Activated T-cell treated with anti-CD3 and anti-CD28 coated beads, Interleukin-2, amount 50 U/mL, for 72 hours (primary cell): Measurements from ENCODE around the gene MFF. TPM values are rescaled to one million over a fixed set of nuclear protein-coding genes. Genes with fewer than 3 reads are reported as not detected.

Source experiments
- ATAC-seq, 2 donors: fragments of 150-1000 bp; cut with Tn5 transposase; replicated peaks in 1 of 2; 2 replicates each; pipeline ENCODE4 v1.10.0; 2021; ENCODE audit warnings: moderate library complexity in 2 of 2, mild to moderate bottlenecking in 1 of 2
- DNase-seq, 2 donors: peaks; one replicate each; pipeline ENCODE4 v3.0.0; 2021 to 2022; ENCODE audit warnings: mixed read lengths in 1 of 2
- H3K27ac Mint-ChIP-seq: one replicate; pipeline ENCODE4 v1.8.0; 2022; ENCODE audit warnings: mild to moderate bottlenecking, moderate library complexity, mixed read lengths
- H3K27me3 Mint-ChIP-seq: one replicate; pipeline ENCODE4 v1.8.0; 2022; ENCODE audit warnings: low read depth, mixed read lengths
- H3K36me3 Mint-ChIP-seq, 2 donors: one replicate each; pipeline ENCODE4 v1.8.0; 2022; ENCODE audit warnings: mixed read lengths in 2 of 2, mild to moderate bottlenecking in 1 of 2; ENCODE audit not compliant: insufficient read depth in 2 of 2
- H3K4me1 Mint-ChIP-seq: one replicate; pipeline ENCODE4 v1.8.0; 2022; ENCODE audit warnings: low read depth, mixed read lengths
- H3K4me3 Mint-ChIP-seq, 2 donors: one replicate each; pipeline ENCODE4 v1.8.0; 2022; ENCODE audit warnings: mild to moderate bottlenecking in 2 of 2, mixed read lengths in 2 of 2, moderate library complexity in 2 of 2
- H3K9me3 Mint-ChIP-seq, 2 donors: one replicate each; pipeline ENCODE4 v1.8.0; 2022; ENCODE audit warnings: mixed read lengths in 2 of 2
- total RNA-seq, 2 donors: library from RNA; stranded (reverse); gene quantifications; one replicate each; pipeline ENCODE4 v1.2.3, GENCODE V29; 2022

The MFF gene, protein sequence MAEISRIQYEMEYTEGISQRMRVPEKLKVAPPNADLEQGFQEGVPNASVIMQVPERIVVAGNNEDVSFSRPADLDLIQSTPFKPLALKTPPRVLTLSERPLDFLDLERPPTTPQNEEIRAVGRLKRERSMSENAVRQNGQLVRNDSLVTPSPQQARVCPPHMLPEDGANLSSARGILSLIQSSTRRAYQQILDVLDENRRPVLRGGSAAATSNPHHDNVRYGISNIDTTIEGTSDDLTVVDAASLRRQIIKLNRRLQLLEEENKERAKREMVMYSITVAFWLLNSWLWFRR
- total RNA-seq = 10 to 100 TPM; 80.6 to 88.7 TPM

DNA sequence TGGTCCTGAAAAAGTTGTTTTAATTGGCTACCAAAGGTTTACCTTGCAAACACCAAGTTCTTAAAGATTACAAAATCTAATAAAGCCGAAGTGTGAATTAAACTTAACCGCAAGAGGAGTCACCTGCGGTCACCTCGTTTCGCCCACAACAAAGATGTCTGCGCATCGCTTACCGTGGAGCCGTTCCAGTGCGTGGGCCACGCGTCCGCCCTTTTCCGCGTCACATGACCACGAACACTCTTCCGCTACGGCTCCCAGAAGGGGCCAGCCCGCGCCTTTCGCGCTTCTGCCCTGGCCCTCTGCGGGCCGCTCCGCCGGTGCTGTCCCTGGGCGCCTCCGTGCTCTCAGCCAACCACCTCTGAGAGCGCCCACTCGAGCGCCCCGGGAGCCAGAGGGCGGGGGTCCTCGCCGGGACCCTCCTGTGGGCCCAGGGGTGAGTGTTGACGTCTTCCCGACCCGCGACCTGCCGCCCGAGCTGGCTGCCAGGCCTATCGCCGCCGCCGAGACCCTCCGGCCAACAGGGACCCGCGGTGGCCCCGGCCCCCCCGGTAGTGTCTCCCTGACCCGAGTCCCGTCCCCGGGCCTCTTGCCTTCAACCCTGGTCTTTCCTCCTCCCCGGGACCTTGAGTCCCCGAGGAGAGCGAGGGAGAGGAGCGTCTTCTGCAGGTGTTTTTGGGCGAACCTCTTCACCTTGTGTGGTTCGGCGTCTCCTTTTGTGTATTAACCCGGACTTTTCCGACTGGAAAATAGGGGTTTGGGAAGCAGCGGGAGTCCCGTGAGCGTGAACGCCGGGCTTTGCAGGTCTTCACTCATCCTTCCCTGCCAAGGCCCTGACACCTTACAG is at the start of gene MFF:
Gene MFF (plus strand): TSS at position 257 of the 844 bp plus-strand sequence. CDS start 5,415 bp downstream, outside the sequence.
- Mint-ChIP-seq H3K4me3 (peak within 1 kb of the TSS; percentile 93 to 96), H3K27ac (peak within 1 kb of the TSS; percentile 95), H3K36me3 (peaks cover 0 to 8% of the 10 kb centered on the region in 2 donors), H3K4me1 (peaks cover 52% of the 10 kb centered on the region), H3K9me3 (peaks cover 0 to 3% of the 10 kb centered on the region in 2 donors), H3K27me3 (peaks cover 12% of the 10 kb centered on the region)
- ATAC-seq (peak; percentile 99), DNase-seq (peak; percentile 93 to 95)

DNA sequence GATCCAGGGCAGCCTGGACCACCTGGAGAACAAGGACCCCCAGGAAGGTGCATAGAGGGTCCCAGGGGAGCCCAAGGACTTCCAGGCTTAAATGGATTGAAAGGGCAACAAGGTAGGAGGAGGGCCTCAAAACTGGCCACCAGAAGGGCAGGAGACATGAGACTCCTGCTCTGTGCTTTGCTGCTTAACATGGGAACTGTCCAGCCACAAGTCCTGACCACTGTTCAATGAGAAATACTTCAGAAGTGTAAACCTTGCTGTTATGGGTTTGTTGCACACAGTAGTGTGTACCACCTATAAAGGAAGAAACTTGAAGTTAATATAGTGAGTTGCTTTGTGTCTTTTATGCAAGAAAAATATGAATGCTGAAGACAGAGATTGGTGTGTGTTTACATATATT is 44.2 kb upstream of the MFF start:
- H3K4me3 Mint-ChIP-seq = no peak overlapping the region

DNA sequence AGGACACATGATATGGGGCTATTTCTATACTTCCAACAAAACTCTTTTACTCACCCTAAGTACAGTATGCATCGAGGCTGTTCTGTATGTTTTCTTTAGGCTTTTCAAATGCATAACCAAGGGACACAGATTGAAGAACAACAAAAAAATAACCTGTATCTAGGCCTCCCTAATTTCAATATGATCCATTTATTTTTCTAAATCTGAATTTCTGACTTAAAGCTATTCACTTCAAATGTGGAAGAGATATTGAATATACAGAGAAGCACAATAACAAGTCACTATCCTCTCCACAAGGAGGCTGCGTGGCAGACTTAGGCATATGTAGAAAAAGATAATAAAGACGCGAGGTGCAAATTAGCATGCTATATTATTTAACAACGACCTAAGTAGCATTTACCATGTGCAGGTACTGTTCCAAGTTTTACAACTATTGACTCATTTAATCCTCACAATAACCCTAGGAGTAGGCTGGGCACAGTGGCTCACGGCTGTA is 39.3 kb upstream of the MFF start:
- H3K27me3 Mint-ChIP-seq = no peaks in the 10 kb centered on the region
- DNase-seq = no peak
- H3K36me3 Mint-ChIP-seq = peaks cover 0 to 1% of the 10 kb centered on the region in 2 donors
- H3K27ac Mint-ChIP-seq = no peak overlapping the region
- H3K9me3 Mint-ChIP-seq = peaks cover 0 to 1% of the 10 kb centered on the region in 2 donors
- ATAC-seq = no peak
- no peaks in the 10 kb centered on the region for H3K4me1 Mint-ChIP-seq
- no peak overlapping the region for H3K4me3 Mint-ChIP-seq

More for the DNA sequence above, 44.2 kb upstream of the MFF start:
- Mint-ChIP-seq H3K27ac (no peak overlapping the region), H3K9me3 (peaks cover 0 to 1% of the 10 kb centered on the region in 2 donors), H3K4me1 (no peaks in the 10 kb centered on the region), H3K27me3 (no peaks in the 10 kb centered on the region), H3K36me3 (peaks cover 0 to 1% of the 10 kb centered on the region in 2 donors)
- no peak for DNase-seq
- ATAC-seq = no peak

DNA sequence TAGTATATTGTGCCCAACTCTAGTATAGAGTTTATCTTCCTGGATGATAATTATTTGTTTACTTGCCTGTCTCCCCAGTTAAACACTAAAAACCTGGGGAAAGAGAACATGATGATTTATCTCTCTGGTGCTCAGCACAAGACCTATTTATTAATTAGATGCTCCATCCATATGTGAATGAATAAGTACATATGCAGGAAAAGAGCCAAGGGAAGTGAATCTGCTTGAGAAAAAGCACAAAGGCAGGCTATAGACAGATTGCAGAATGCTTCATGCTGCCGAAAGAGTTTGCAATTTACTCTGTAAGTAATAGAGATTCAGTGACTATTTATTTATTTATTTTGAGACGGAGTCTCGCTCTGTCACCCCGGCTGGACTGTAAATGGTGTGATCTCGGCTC is 37.3 kb upstream of the MFF start:
- Mint-ChIP-seq H3K27ac (no peak overlapping the region), H3K4me3 (no peak overlapping the region), H3K36me3 (no peaks in the 10 kb centered on the region), H3K4me1 (no peaks in the 10 kb centered on the region), H3K27me3 (no peaks in the 10 kb centered on the region), H3K9me3 (peaks cover 0 to under 1% of the 10 kb centered on the region in 2 donors)
- ATAC-seq (no peak), DNase-seq (no peak)

DNA sequence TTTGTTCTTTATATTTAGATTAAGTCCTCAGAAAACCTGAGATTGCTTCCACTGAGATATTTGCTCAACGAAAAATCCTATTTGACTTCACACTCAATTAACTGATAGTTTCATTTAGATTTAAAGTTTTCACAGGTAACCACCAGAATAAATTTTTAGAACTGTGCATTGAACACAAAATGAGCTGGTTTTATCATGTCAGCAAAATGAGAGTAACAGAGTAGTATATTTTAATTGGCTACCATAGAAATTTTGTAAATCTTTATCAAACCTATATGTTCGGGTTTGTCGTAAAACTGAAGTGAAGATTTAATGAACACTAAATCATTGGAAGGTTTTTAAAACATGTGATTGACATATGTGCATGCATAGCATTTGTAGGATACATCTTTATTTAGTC is 32.7 kb upstream of the MFF start:
- no peak for ATAC-seq
- H3K9me3 Mint-ChIP-seq = no peaks in the 10 kb centered on the region
- H3K36me3 Mint-ChIP-seq = no peaks in the 10 kb centered on the region
- no peak overlapping the region for H3K27ac Mint-ChIP-seq
- H3K4me3 Mint-ChIP-seq = no peak overlapping the region
- no peaks in the 10 kb centered on the region for H3K27me3 Mint-ChIP-seq
- no peak for DNase-seq
- H3K4me1 Mint-ChIP-seq = no peaks in the 10 kb centered on the region

DNA sequence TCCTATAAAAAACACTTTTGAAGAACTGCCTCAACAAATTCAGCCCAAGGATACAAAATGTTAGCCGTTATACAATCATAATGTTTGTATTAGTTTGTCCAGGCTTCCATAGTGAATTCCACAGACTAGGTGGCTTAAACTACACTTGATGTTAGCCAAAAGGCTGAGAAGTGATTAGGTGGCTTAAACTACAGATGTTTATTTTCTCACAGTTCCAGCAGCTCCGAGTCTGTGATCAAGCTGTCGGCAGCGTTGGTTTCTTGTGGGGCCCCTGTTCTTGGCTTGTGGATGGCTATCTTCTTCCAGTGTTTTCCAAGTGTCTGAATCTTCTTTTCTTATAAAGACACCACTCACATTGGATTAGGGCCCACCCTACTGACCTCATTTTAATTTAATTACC is 31.5 kb upstream of the MFF start:
- Mint-ChIP-seq H3K4me1 (no peaks in the 10 kb centered on the region), H3K27ac (no peak overlapping the region), H3K36me3 (no peaks in the 10 kb centered on the region), H3K4me3 (no peak overlapping the region), H3K9me3 (no peaks in the 10 kb centered on the region), H3K27me3 (no peaks in the 10 kb centered on the region)
- ATAC-seq = no peak
- no peak for DNase-seq

DNA sequence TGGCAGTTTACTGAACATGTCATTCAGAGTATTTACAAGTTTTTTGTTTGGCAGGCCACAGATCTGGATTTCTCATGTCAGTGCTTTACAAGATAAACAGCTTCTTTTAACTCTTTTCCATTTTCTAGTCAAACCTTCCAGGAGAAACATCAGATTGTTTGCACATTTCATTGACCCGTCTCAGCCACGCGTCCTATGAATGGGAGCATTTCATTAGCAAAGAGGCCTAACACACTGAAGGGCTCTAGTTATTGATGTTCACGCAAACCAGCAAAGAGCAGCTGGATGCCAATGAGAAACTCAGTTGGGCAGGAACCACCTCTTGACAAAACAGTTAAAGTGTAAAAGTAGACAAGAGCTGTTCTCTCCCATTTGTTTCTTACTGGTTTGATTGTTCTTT is 29.2 kb upstream of the MFF start:
- Mint-ChIP-seq H3K27me3 (no peaks in the 10 kb centered on the region), H3K9me3 (no peaks in the 10 kb centered on the region), H3K4me3 (no peak overlapping the region), H3K4me1 (no peaks in the 10 kb centered on the region), H3K36me3 (no peaks in the 10 kb centered on the region), H3K27ac (no peak overlapping the region)
- ATAC-seq (no peak), DNase-seq (no peak)

DNA sequence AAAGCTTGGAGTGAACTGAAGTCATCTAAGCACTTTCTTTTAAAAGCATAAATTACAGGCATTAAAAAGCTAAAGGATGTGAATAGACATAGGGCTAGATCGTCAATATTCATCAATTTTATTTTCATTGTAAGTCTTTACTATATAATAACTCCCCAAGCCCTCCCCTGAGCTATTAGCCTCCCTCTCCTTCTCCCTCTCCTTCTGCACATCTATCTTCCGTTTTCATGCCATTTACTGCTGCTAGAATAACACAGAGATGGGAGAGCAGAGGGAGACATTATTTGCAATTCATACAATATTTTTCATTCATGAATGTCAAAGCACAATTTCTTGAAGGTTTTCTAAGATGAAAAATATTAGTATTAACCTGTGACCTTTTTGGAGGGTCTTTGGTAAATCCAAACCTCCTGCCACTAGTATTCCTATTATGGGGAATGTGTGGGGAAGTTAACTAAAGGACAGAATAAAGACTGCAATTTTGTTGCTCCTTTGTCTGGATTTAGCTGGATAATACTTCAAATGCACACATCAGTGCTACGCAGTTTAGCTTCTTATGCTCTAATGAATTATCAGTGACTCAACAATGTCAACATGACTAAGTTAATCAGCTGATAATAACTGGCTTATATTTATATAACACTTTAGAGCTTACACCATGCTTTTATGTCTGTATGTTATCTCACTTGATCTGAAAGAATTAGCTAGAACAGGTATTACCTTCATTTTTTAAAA is 28.2 kb upstream of the MFF start:
- Mint-ChIP-seq H3K4me3 (no peak overlapping the region), H3K27ac (no peak overlapping the region), H3K9me3 (no peaks in the 10 kb centered on the region), H3K36me3 (no peaks in the 10 kb centered on the region), H3K4me1 (no peaks in the 10 kb centered on the region), H3K27me3 (no peaks in the 10 kb centered on the region)
- DNase-seq (no peak), ATAC-seq (no peak)

DNA sequence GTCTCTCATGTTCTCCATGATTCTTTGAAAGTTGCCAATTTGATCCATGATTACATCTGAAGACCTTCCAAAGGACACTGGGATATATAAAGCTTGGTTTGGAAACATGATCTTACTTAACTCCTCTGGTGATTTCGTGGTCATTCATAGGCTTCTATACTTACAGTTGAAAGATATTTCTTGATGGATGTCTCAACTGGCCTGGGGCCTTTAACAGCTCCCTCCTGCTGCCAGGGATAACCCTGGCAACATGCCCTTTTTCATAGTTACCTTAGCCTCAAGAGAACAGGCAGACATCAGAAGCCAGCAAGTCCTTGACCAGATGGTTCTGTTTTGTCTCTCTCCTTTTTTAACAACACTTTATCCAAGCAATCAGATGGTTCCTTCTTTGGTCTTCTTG is 23.5 kb upstream of the MFF start:
- DNase-seq = no peak
- no peaks in the 10 kb centered on the region for H3K36me3 Mint-ChIP-seq
- H3K4me3 Mint-ChIP-seq = no peak overlapping the region
- no peaks in the 10 kb centered on the region for H3K4me1 Mint-ChIP-seq
- no peaks in the 10 kb centered on the region for H3K9me3 Mint-ChIP-seq
- ATAC-seq = no peak
- H3K27ac Mint-ChIP-seq = no peak overlapping the region
- no peaks in the 10 kb centered on the region for H3K27me3 Mint-ChIP-seq

DNA sequence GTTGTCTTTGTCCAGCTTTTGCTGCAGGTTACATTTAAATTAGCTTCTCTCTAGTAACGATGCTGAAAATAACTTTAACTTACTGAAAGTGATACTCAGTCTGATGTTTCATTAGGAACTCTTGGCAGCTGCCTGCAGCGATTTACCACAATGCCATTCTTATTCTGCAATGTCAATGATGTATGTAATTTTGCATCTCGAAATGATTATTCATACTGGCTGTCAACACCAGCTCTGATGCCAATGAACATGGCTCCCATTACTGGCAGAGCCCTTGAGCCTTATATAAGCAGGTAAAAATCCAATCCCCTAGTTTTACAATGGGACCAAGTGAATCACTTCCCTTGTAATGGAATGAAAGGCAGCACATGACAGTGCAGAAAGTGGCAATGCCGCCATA is 16.3 kb upstream of the MFF start:
- H3K4me1 Mint-ChIP-seq = no peaks in the 10 kb centered on the region
- no peak for DNase-seq

DNA sequence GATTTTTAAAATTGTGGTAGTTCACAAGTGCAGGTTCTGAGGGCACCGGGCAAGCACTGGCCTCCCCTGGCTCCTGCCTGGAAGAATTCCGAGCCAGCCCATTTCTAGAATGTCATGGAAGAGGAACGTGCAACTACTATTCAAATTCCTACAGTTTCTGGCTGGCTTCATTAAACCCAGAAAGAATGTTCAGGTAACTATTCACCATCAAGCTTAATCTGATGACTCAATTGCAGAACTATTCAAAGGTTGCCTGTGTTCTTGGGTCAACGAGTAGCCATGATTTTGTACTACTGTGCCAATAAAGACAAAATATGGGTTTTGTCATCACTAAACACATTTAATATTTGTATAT is 14.3 kb upstream of the MFF start:
- Mint-ChIP-seq H3K9me3 (no peaks in the 10 kb centered on the region), H3K4me3 (no peak overlapping the region), H3K4me1 (no peaks in the 10 kb centered on the region), H3K27ac (no peak overlapping the region), H3K27me3 (no peaks in the 10 kb centered on the region), H3K36me3 (no peaks in the 10 kb centered on the region)
- DNase-seq = no peak
- ATAC-seq = no peak

More for the DNA sequence above, 16.3 kb upstream of the MFF start:
- no peak overlapping the region for H3K4me3 Mint-ChIP-seq
- no peak overlapping the region for H3K27ac Mint-ChIP-seq
- no peak for ATAC-seq
- no peaks in the 10 kb centered on the region for H3K9me3 Mint-ChIP-seq
- no peaks in the 10 kb centered on the region for H3K27me3 Mint-ChIP-seq
- no peaks in the 10 kb centered on the region for H3K36me3 Mint-ChIP-seq

DNA sequence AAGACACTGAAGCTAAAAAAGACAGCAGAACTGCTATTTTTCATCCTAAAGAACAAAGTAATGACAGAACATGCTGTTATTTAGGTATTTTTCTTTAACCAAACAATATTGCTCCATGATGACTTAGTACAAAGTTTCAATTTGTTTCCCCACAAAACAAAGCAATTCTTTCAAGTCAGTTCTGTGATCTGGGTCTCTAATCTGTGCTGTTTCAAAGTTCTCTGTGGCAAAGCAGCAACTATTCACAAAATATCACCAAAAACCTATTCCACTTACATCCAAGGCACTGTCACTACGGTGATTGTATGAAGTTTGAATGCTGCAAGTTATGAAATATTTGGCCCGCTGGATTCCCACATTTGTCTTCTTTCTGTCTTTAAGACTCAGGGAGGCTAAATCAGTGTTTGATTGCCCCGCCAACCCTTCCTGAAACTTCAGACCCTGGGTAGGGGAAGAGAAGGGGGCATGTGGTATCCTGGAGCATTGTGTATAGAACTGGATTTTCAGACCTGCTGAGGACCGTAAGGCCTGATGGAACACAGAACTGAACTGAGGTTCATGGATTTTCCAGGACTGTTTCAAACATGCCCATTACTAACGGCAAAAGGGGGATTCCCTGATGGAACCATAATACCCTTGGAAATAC is 13.1 kb upstream of the MFF start:
- peaks cover 3% of the 10 kb centered on the region for H3K27me3 Mint-ChIP-seq
- H3K4me3 Mint-ChIP-seq = no peak overlapping the region
- H3K4me1 Mint-ChIP-seq = no peaks in the 10 kb centered on the region
- DNase-seq (no peak), ATAC-seq (no peak)
- no peak overlapping the region for H3K27ac Mint-ChIP-seq
- no peaks in the 10 kb centered on the region for H3K36me3 Mint-ChIP-seq
- H3K9me3 Mint-ChIP-seq = peaks cover 0 to 2% of the 10 kb centered on the region in 2 donors
